Endothelial cell of umbilical vein (primary cell): Measurements from ENCODE around the gene ODAD4. TPM values are rescaled to one million over a fixed set of nuclear protein-coding genes. Genes with fewer than 3 reads are reported as not detected.

Experiments
- BruUV-seq: library from RNA; stranded (reverse); fragments of 400-500 nt; replicated peaks from 2 replicates; lab custom pipeline; 2021; lab: Mats Ljungman, UMichigan
- CTCF ChIA-PET: fragments of 300-600, 350-600 bp; sonication (Branson Sonifier 250); formaldehyde crosslinking; loops from one replicate; lab custom pipeline; 2021; ENCODE audit warnings: antibody characterized with exemption, inconsistent platforms; lab: Charles Lee
- POLR2A ChIA-PET: fragments of 300-600, 350-600 bp; sonication (Branson Sonifier 250); formaldehyde crosslinking; loops from one replicate; lab custom pipeline; 2021; ENCODE audit warnings: antibody characterized with exemption, inconsistent platforms; lab: Charles Lee
- DNase-seq: peaks from one replicate; pipeline ENCODE4 v3.0.0-alpha.2; 2011; ENCODE audit warnings: low read depth, low spot score
- FAIRE-seq: peaks from 2 replicates; lab custom pipeline; 2011; peaks lifted over from hg19 to GRCh38; lab: Jason Lieb, UNC
- H2AFZ ChIP-seq: 2 replicates; pipeline ENCODE4 v1.6.0; 2012; ENCODE audit warnings: low read depth, low read length, control low read depth, inconsistent platforms
- H3K27ac ChIP-seq: 2 replicates; pipeline ENCODE4 v1.5.1; 2011; ENCODE audit warnings: low read depth, mild to moderate bottlenecking, control low read depth, low read length, moderate library complexity; ENCODE audit not compliant: insufficient read depth
- H3K27me3 ChIP-seq, 2 experiments: 2 replicates each; pipeline versions ENCODE4 v1.6.0 to v1.6.1; 2011; ENCODE audit warnings: low read length in 2 of 2, mixed read lengths in 1 of 2; ENCODE audit not compliant: control insufficient read depth in 2 of 2, insufficient read depth in 2 of 2
- H3K36me3 ChIP-seq, 2 experiments: 2 replicates in 1 of 2; 3 replicates in 1 of 2; pipeline ENCODE4 v1.5.1; 2011; ENCODE audit warnings: low read length in 2 of 2, mild to moderate bottlenecking in 1 of 2, moderate library complexity in 1 of 2; ENCODE audit not compliant: control insufficient read depth in 2 of 2, insufficient read depth in 2 of 2; ENCODE audit errors: extremely low read depth in 1 of 2
- H3K4me1 ChIP-seq: 3 replicates; pipeline ENCODE4 v1.5.1; 2011; ENCODE audit warnings: mild to moderate bottlenecking, low read length; ENCODE audit not compliant: control insufficient read depth, insufficient read depth; ENCODE audit errors: extremely low read depth
- H3K4me2 ChIP-seq: 2 replicates; pipeline ENCODE4 v1.6.1; 2011; ENCODE audit warnings: low read length, control low read depth, mixed read lengths; ENCODE audit not compliant: insufficient read depth
- H3K4me3 ChIP-seq, 3 experiments: fragments of 200-600 bp in 1 of 3; sonication (generic), shearing (Covaris generic) in 1 of 3; replicated peaks in 1 of 3; 2 replicates each; pipeline ENCODE4 v1.5.1; 2011 to 2016; ENCODE audit warnings: control low read depth in 3 of 3, low read length in 3 of 3, mild to moderate bottlenecking in 2 of 3, inconsistent platforms in 1 of 3, low read depth in 1 of 3, moderate library complexity in 1 of 3; ENCODE audit not compliant: insufficient read depth in 1 of 3
- H3K79me2 ChIP-seq: 2 replicates; pipeline ENCODE4 v1.6.0; 2012; ENCODE audit warnings: low read length, inconsistent platforms; ENCODE audit not compliant: control insufficient read depth, insufficient read depth
- H3K9ac ChIP-seq: replicated peaks from 2 replicates; pipeline ENCODE3; 2011; ENCODE audit warnings: low read length, control low read depth; ENCODE audit not compliant: insufficient read depth; ENCODE audit errors: extremely low read depth
- H3K9me1 ChIP-seq: replicated peaks from 3 replicates; pipeline ENCODE4 v1.6.0; 2011; ENCODE audit warnings: mild to moderate bottlenecking, low read length; ENCODE audit not compliant: control insufficient read depth, insufficient read depth; ENCODE audit errors: extremely low read depth
- H3K9me3 ChIP-seq: replicated peaks from 2 replicates; pipeline ENCODE4 v1.5.1; 2012; ENCODE audit warnings: low read length, inconsistent platforms; ENCODE audit not compliant: control insufficient read depth, insufficient read depth
- H4K20me1 ChIP-seq: replicated peaks from 2 replicates; pipeline ENCODE3; 2011; ENCODE audit warnings: mild to moderate bottlenecking, low read length; ENCODE audit not compliant: control insufficient read depth, insufficient read depth; ENCODE audit errors: extremely low read depth
- CTCF ChIP-seq, 2 donors: IDR thresholded peaks; 1 replicate in 1 of 2; 2 replicates in 1 of 2; pipeline ENCODE4 v1.5.1; 2011; ENCODE audit warnings: low read length in 2 of 2, mild to moderate bottlenecking in 2 of 2, moderate library complexity in 2 of 2, control low read depth in 1 of 2, inconsistent platforms in 1 of 2, low read depth in 1 of 2; ENCODE audit not compliant: insufficient read depth in 1 of 2; ENCODE audit errors: extremely low read depth in 1 of 2
- EZH2 ChIP-seq: IDR thresholded peaks from 2 replicates; pipeline ENCODE4 v1.6.1; 2012; ENCODE audit warnings: borderline replicate concordance, low read depth, mild to moderate bottlenecking, moderate library complexity, low read length, inconsistent platforms; ENCODE audit not compliant: severe bottlenecking
- FOS ChIP-seq: IDR thresholded peaks from 2 replicates; pipeline ENCODE4 v1.6.1; 2011; ENCODE audit warnings: mild to moderate bottlenecking, low read length, moderate library complexity, borderline replicate concordance; ENCODE audit not compliant: insufficient read depth
- GATA2 ChIP-seq: IDR thresholded peaks from 2 replicates; pipeline ENCODE4 v1.7.0; 2011; ENCODE audit warnings: low read depth, mild to moderate bottlenecking, moderate library complexity, mixed read lengths, low read length; ENCODE audit not compliant: insufficient read length, insufficient read depth
- JUN ChIP-seq: IDR thresholded peaks from 2 replicates; pipeline ENCODE4 v1.6.1; 2011; ENCODE audit warnings: borderline replicate concordance, low read depth; ENCODE audit not compliant: insufficient read length, insufficient read depth
- MAX ChIP-seq: IDR thresholded peaks from 2 replicates; pipeline ENCODE4 v1.6.1; 2011; ENCODE audit not compliant: insufficient read depth, insufficient read length
- MYC ChIP-seq: IDR thresholded peaks from one replicate; pipeline ENCODE4 v1.6.1; 2011; ENCODE audit warnings: mild to moderate bottlenecking, low read depth, low read length
- POLR2A ChIP-seq: IDR thresholded peaks from 2 replicates; pipeline ENCODE4 v1.6.1; 2012; ENCODE audit warnings: low read depth, mild to moderate bottlenecking, control low read depth, low read length
- POLR2AphosphoS5 ChIP-seq: IDR thresholded peaks from 2 replicates; pipeline ENCODE4 v1.6.1; 2012; ENCODE audit warnings: low read depth, mild to moderate bottlenecking, control low read depth, low read length, moderate library complexity; ENCODE audit not compliant: insufficient read depth
- dilution Hi-C: fragments of 300-500 bp; cut with MboI; formaldehyde crosslinking; loops from one replicate; pipeline ENCODE4 v1.15.0; 2019; ENCODE audit warnings: low sequenced_read_pairs; ENCODE audit not compliant: extremely low pct_ligation_motif_present
- intact Hi-C: fragments of 100-400 bp; cut with micrococcal nuclease; formaldehyde crosslinking; loops from one replicate; pipeline ENCODE4 v1.10.0; 2022
- polyA plus RNA-seq, 4 experiments: library from polyadenylated mRNA; depleted of rRNA in 3 of 4; stranded (reverse) in 3 of 4; unstranded in 1 of 4; fragments of >200 nt; gene quantifications; 2 replicates each; pipeline versions ENCODE4 v1.2.1 to v1.2.3, GENCODE V29; 2011 to 2012; ENCODE audit warnings: missing spikeins in 1 of 4
- total RNA-seq: library from RNA; stranded (reverse); gene quantifications from 2 replicates; pipeline ENCODE4 v1.2.3, GENCODE V29; 2021

The ODAD4 gene
- total and polyA plus RNA-seq, 2 donors (not counting 3 experiments of a cell fraction or from before 2014, with no cell fraction given), result 0.19 to 1.0 TPM

GRCh38 chr17:41957031-41957868 is 26.8 kb downstream of the ODAD4 start:
- Histone ChIP-seq H3K9me1 (no peaks in the 10 kb centered on the region), H4K20me1 (no peaks in the 10 kb centered on the region), H3K4me1 (peaks cover 9% of the 10 kb centered on the region), H3K9ac (no peak overlapping the region), H3K4me3 (no peak overlapping the region), H2AFZ (peak overlapping the region; percentile 84), H3K27ac (no peak overlapping the region), H3K27me3 (no peaks in the 10 kb centered on the region), H3K4me2 (no peak overlapping the region), H3K79me2 (no peaks in the 10 kb centered on the region), H3K9me3 (no peaks in the 10 kb centered on the region), H3K36me3 (no peaks in the 10 kb centered on the region)
- intact Hi-C loops, result loop anchor here (5.0 kb wide), 1 partner anchor 145 kb away; the partner anchor contains the start of genes FKBP10 and P3H4
- dilution Hi-C loops, result loop anchor here (25.0 kb wide), 1 partner anchor 155 kb away; the partner anchor contains the start of genes DHX58, HSPB9 and KAT2A
- no TSS peak for BruUV-seq
- DNase-seq, result peak; percentile 49
- ChIA-PET CTCF (interaction anchor here (0.7 to 4.1 kb wide), 6 partner anchors 8 to 261 kb away, joined by 3 to 26 read pairs (median 4); partner anchors contain the start of genes ACLY and ODAD4), POLR2A (interaction anchor here (0.7 kb wide), 1 partner anchor 27 kb away, joined by 3 read pairs; the partner anchor contains the start of gene ODAD4)
- peak; percentile 50 for FAIRE-seq
- TF ChIP-seq CTCF (IDR thresholded peaks at IDR 0.05; ENCODE audit: extremely low read depth in 1 of 2, insufficient read depth in 1 of 2, low read depth in 1 of 2, low read length in 2 of 2) (no peak), GATA2 (no peak), POLR2A (no peak), MYC (no peak), JUN (no peak), MAX (no peak), EZH2 (no peak), POLR2AphosphoS5 (no peak), FOS (no peak)
